Retina (tissue), 1 donor: ENCODE data around the gene PCBD1.
A peak's percentile ranks its signal among the peaks of the same experiment; 100 is the strongest.
"Not testable (repeated sequence)": the region's sequence is repeated elsewhere in the genome, so short reads cannot be mapped to it uniquely, and the experiment has no call there.

ENCODE experiments used
- DNase-seq: peaks from one replicate; pipeline ENCODE4 v3.0.0-alpha.2; 2016

PCBD1 gene

DNA sequence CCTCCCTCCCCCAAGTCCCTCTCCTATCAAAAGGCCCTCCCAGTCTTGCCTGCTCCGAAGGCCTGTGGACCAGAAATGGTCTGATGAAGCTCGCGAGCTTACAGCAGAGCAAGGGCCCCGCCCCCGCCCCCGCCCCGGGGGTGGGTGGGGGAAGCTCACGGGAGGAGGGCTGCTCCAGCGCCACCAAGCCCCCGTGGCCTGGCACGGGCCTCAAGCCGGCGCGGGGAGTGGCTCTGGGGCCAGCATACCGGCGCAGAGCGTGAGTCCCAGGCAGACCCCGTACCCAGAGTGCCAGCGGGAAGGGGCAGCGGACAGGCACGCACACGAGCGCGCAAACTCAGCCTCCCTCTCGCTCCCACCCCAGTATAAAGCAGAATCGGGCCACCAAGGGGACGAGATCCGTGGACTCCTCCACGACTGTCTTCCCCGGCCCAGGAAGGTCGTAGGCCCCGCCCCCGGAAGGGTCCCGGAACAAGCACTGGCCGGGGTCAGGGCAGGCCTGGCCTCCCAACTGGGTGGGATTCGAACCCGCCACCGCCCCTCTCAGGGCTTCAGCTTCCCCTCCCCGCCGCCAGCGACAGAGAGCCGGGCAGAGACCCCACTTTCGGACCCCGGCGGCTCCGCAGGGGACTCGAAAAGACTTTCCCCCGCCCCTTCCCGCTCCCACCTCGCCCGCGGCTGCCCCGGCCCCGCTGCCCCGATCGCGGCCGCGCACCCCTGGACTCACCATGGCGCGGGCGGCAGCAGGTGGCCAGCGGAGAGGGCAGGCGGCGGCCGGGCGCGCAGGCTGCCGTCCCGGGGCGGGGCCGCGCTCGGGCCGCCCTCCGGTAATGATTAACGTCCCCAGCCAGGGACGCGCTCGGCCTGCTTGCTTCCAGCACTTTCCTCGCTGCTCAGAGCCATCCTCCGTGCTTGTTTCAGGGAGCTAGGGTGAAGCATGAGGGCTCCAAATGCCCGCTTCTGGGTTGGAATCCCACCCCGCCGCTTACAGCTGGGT lies at the start of gene PCBD1:
Gene PCBD1, minus strand, starts transcription at position 762 of the 997 bp plus-strand sequence. Its CDS starts 32 bp downstream, at position 730.
- DNase-seq: peak; percentile 92

GRCh38 chr10:70937661-70938060 lies 49.3 kb upstream of the PCBD1 start:
- no peak for DNase-seq

DNA sequence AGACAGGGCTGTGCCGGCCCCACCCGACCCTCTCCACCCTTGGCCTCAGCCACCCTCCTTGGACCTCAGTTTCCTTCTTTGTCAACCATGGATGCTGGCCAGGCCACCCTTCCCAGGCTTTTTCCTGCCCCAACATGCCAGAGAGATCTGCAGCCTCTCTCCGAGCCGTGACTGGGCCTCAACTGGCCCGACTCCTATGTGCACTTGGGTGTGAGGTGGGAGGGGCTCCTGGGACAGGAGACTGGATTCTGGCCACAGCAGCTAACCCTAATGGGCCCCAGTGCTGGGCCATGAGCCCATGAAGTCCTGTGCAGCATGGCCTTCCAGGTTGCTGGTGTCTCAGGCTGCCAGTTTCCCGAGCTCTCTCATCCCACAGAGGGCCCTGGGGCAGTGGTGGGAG lies 47.7 kb upstream of the PCBD1 start:
- no peak for DNase-seq

- DNase-seq: no peak
Measured at GRCh38 chr10:70935631-70936030, 47.3 kb upstream of the PCBD1 start.

- DNase-seq: no peak
Measured at GRCh38 chr10:70935125-70935625, 46.8 kb upstream of the PCBD1 start.

DNA sequence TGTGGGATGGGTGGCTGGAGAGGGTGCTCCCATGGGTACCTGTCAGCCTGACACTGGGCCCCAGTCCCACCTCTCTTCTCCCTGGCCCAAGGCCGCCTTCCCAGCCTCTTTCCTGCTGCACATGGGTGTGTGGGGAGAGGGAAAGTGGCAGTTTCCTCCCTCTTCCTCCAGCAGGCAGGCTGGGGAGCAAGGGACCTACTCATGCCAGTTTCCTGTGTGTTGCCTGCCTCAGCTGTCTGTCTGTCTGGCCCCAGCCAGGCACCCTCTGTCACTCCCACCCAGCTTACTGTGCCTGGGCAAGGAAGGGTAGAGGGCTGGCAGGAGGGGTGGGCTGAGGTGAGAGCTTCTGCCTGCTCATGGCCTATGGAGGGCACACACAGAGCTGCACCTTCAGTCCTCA lies 46.3 kb upstream of the PCBD1 start:
- no peak for DNase-seq

- DNase-seq: no peak
Measured at GRCh38 chr10:70932392-70933196, 44.2 kb upstream of the PCBD1 start.

DNA sequence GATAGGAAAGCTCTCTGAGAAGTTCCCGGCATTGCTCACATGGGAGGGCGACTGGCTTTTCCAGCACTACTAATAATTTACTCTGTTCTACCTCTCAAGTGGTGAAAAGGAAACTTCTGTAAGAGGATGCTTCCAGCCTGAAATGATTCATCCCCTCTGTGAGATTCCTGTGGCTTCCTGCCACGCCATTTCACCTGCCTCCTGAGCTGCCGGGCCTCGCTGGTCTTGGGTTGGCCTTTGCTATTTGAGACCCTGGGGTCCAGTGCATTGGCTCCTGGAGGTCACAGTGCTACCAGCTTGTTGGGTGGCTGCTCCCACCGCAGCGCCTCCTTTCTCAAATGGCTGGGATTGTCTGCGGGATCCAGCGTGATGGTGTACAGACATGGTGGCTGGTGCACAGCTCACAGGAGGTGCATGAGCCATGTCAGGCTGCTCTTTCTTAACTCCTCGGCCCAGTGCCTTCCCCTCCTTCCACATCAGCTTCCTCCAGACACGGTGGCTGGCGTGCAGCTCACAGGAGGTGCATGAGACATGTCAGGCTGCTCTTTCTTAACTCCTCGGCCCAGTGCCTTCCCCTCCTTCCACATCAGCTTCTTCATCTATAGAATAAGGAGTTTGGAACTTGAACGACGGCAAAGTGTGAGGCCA lies 42.9 kb upstream of the PCBD1 start:
- DNase-seq: no peak

GRCh38 chr10:70930263-70931000 lies 42.1 kb upstream of the PCBD1 start:
- DNase-seq: no peak

DNA sequence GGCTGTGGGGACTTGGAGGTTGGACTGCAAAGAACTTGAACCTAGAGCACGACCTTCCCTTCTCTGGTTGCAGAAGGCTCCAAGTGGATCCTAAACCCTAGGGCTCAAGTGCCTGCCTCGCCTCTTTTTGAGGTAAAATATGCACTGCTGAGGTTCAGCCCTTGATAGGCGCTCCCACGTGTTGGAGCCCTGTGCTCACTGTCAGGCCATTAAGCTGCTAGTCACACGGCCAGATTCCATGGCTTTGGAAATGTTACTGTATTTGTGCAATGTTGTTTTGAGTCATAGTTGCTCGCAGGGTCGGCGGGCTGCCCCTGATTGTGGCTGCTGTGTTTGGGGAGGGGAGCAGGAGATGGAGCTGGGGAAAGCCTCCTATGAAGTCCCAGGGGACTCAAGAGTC lies 39.8 kb upstream of the PCBD1 start:
- DNase-seq: no peak

- no peak for DNase-seq
Measured at GRCh38 chr10:70927189-70927943, 39.0 kb upstream of the PCBD1 start.

GRCh38 chr10:70926226-70927000 lies 38.0 kb upstream of the PCBD1 start:
- no peak for DNase-seq

- peak; percentile 84 for DNase-seq
Measured at GRCh38 chr10:70925377-70926225, 37.2 kb upstream of the PCBD1 start.

GRCh38 chr10:70923696-70924095 lies 35.3 kb upstream of the PCBD1 start:
- DNase-seq: no peak

GRCh38 chr10:70921285-70921684 lies 32.9 kb upstream of the PCBD1 start:
- DNase-seq: no peak

DNA sequence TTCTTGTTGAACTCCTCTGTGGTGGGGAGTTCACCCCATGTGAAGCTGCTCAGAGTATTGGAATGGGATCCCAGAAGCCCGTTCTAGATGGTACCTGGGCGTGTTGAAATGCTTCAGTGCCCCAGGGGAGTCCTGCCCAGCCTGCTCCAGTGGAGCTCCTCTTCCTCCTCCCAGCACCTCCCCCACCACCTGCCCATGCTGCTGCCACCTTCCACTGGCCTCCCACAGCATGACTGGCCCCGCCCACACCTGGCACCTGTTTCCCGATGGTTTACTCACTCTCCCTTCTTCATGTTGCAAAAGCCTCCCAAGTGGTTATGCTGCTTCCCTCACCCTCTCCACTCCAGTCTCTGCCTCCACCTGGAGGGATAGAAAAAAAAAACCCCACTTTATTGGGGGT lies 32.2 kb upstream of the PCBD1 start:
- DNase-seq: no peak

DNA sequence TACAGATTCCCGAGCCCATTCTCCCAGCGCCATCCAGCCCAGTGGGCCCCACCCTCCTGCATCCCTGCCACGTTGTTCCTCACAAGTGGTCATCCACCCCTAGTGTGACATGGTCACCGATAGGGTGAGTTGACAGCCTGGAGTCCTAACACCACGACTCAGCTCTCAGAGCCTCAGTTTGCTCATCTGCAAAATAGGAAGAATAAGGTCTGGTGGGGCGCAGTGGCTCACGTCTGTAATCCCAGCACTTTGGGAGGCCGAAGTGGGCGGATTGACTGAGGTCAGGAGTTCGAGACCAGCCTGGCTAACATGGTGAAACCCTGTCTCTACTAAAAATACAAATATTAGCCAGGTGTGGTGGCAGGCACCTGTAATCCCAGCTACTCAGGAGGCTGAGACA lies 31.5 kb upstream of the PCBD1 start:
- not testable (repeated sequence) for DNase-seq

DNA sequence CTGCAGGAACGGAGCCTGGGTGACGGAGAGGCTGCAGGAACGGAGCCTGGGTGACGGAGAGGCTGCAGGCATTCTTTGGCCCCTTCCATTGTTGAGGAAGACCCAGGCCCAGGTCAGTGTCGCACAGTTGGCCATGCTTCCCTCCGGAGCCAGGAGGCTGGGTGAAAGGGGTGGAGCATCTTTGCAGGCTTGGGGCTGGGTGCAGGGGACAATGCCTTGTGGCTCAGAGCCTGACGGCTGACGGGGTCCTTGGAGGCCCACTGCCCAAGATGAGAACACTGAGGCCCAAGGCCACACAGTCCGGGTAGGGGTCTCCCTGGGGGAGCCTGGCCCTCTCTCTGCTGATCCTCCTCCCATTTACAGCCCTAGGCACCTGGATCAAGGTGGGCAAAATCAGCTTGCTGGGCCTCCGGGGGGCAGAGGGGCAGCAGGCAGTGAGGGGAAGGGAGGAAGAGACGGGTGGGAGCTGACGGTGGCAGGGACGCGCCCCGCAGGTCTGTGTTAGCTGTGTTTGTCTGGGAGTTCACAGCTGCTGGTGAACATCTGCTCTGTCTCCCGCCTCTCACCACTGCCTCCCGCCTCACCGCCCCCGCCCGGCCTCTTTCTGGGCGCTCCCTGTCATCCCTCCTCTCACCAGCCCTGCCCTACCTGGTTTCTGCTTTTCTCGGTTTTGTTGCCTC lies 30.6 kb upstream of the PCBD1 start:
- DNase-seq: peak; percentile 52

DNA sequence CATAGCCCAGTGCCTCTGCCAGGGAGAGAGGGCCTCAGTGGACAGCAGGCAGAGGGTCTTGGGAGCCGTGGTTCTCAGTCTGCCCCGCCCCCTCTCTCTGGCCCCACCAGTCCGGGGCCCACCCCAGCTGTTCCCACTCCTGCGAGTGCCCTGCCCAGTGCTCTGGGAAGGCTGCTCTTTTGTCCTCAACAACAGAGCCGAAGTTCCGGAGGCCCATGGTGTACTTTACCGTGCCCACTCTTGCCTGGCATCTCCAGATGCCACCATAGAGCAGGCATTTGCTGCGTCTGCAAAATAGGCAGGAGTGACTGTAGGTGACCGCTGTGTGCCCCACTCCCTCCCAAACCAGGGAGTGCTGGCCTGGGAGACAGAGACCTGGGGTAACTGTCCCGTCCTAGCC lies 29.3 kb upstream of the PCBD1 start:
- DNase-seq: no peak
